Caco-2 (cell line): ENCODE data around the gene THBS2. TPM values are rescaled to one million over a fixed set of nuclear protein-coding genes. Genes with fewer than 3 reads are reported as not detected.
"Not testable (repeated sequence)": the region's sequence is repeated elsewhere in the genome, so short reads cannot be mapped to it uniquely, and the experiment has no call there.

Experiments used
- BruUV-seq: library from RNA; stranded (reverse); fragments of 400-500 nt; replicated peaks from 2 replicates; lab custom pipeline; 2021; lab: Mats Ljungman, UMichigan
- CTCF ChIA-PET: fragments of 300-600 bp; sonication (Branson Sonifier 250); formaldehyde crosslinking; loops from one replicate; lab custom pipeline; 2022; ENCODE audit warnings: antibody characterized with exemption; lab: Charles Lee
- POLR2A ChIA-PET: fragments of 300-600 bp; sonication (Branson Sonifier 250); formaldehyde crosslinking; loops from one replicate; lab custom pipeline; 2022; ENCODE audit warnings: antibody characterized with exemption; lab: Charles Lee
- DNase-seq, 2 experiments: peaks; one replicate each; pipeline versions ENCODE4 v3.0.0 to v3.0.0-alpha.2; 2020 to 2022
- H3K27me3 ChIP-seq: replicated peaks from 2 replicates; pipeline ENCODE4 v1.6.0; 2011; ENCODE audit warnings: low read length; ENCODE audit not compliant: control insufficient read depth, insufficient read depth
- H3K36me3 ChIP-seq: 2 replicates; pipeline ENCODE4 v1.5.1; 2011; ENCODE audit warnings: low read length; ENCODE audit not compliant: control insufficient read depth, insufficient read depth
- H3K4me1 ChIP-seq: fragments of 250-450 bp; sonication (Bioruptor Pico); 2 replicates; pipeline ENCODE4 v1.5.1; 2020; ENCODE audit warnings: mild to moderate bottlenecking
- H3K4me3 ChIP-seq: 2 replicates; pipeline ENCODE4 v1.5.1; 2011; ENCODE audit warnings: low read depth, mild to moderate bottlenecking, control low read depth, low read length
- H3K9me3 ChIP-seq: fragments of 250-450 bp; sonication (Bioruptor Pico); 2 replicates; pipeline ENCODE4 v1.5.1; 2020; ENCODE audit warnings: mild to moderate bottlenecking, moderate library complexity
- H3K27ac Mint-ChIP-seq: one replicate; pipeline ENCODE4 v1.8.0; 2022; ENCODE audit warnings: mixed read lengths; ENCODE audit not compliant: unreplicated experiment
- H3K27me3 Mint-ChIP-seq: one replicate; pipeline ENCODE4 v1.8.0; 2022; ENCODE audit warnings: mixed read lengths; ENCODE audit not compliant: insufficient read depth, unreplicated experiment
- H3K36me3 Mint-ChIP-seq: one replicate; pipeline ENCODE4 v1.8.0; 2022; ENCODE audit warnings: mild to moderate bottlenecking, mixed read lengths; ENCODE audit not compliant: insufficient read depth, unreplicated experiment
- H3K4me1 Mint-ChIP-seq: one replicate; pipeline ENCODE4 v1.8.0; 2022; ENCODE audit warnings: low read depth, mixed read lengths; ENCODE audit not compliant: unreplicated experiment
- H3K4me3 Mint-ChIP-seq: one replicate; pipeline ENCODE4 v1.8.0; 2022; ENCODE audit warnings: mild to moderate bottlenecking, moderate library complexity, mixed read lengths; ENCODE audit not compliant: unreplicated experiment
- H3K9me3 Mint-ChIP-seq: one replicate; pipeline ENCODE4 v1.8.0; 2022; ENCODE audit warnings: mixed read lengths; ENCODE audit not compliant: unreplicated experiment
- CTCF ChIP-seq, 2 experiments: fragments of 200-600 bp in 1 of 2; IDR thresholded peaks; 1 replicate in 1 of 2; 2 replicates in 1 of 2; pipeline versions ENCODE4 v1.5.1 to v1.8.0; 2011 to 2022; ENCODE audit warnings: antibody characterized with exemption in 1 of 2, control low read depth in 1 of 2, inconsistent platforms in 1 of 2, low read depth in 1 of 2, low read length in 1 of 2, mild to moderate bottlenecking in 1 of 2, moderate library complexity in 1 of 2; ENCODE audit not compliant: insufficient read depth in 1 of 2, severe bottlenecking in 1 of 2, unreplicated experiment in 1 of 2
- intact Hi-C: fragments of 100-400 bp; cut with micrococcal nuclease; formaldehyde crosslinking; loops from one replicate; pipeline ENCODE4 v1.10.0; 2022; ENCODE audit not compliant: unreplicated experiment
- total RNA-seq: library from RNA; stranded (reverse); gene quantifications from 2 replicates; pipeline ENCODE4 v1.2.3, GENCODE V29; 2022

Gene THBS2
- total RNA-seq, 1 experiment from 2014 or later = 0.07 TPM

GRCh38 chr6:169271877-169272216 is 18.2 kb upstream of the THBS2 start:
- Mint-ChIP-seq H3K9me3 (no peaks in the 10 kb centered on the region), H3K4me3 (no peak overlapping the region), H3K4me1 (no peaks in the 10 kb centered on the region), H3K36me3 (no peaks in the 10 kb centered on the region), H3K27me3 (peaks cover 3% of the 10 kb centered on the region), H3K27ac (no peak overlapping the region)
- CTCF ChIA-PET = no interaction called here
- BruUV-seq = no TSS peak
- no peak for TF ChIP-seq CTCF (IDR thresholded peaks at IDR 0.05; ENCODE audit: insufficient read depth in 1 of 2, low read depth in 1 of 2, low read length in 1 of 2, severe bottlenecking in 1 of 2, unreplicated experiment in 1 of 2)
- no peak for DNase-seq
- H3K27me3 ChIP-seq = no peaks in the 10 kb centered on the region
- no peaks in the 10 kb centered on the region for H3K36me3 ChIP-seq
- no peak overlapping the region for H3K4me3 ChIP-seq
- H3K9me3 ChIP-seq = no peaks in the 10 kb centered on the region
- H3K4me1 ChIP-seq = no peaks in the 10 kb centered on the region
- intact Hi-C loops = no loop called here
- POLR2A ChIA-PET = no interaction called here

GRCh38 chr6:169271158-169271876 is 17.7 kb upstream of the THBS2 start:
- no peaks in the 10 kb centered on the region for H3K9me3 Mint-ChIP-seq

GRCh38 chr6:169270077-169270380 is 16.4 kb upstream of the THBS2 start:
- H3K9me3 Mint-ChIP-seq, H3K27ac Mint-ChIP-seq, BruUV-seq, H3K36me3 Mint-ChIP-seq, H3K4me3 ChIP-seq, CTCF ChIA-PET, H3K4me3 Mint-ChIP-seq, H3K4me1 Mint-ChIP-seq, intact Hi-C loops, H3K27me3 ChIP-seq, H3K9me3 ChIP-seq, H3K27me3 Mint-ChIP-seq, POLR2A ChIA-PET, DNase-seq, H3K4me1 ChIP-seq, H3K36me3 ChIP-seq: not testable (repeated sequence)

More at GRCh38 chr6:169271158-169271876, 17.7 kb upstream of the THBS2 start:
- Mint-ChIP-seq H3K4me1 (no peaks in the 10 kb centered on the region), H3K36me3 (no peaks in the 10 kb centered on the region), H3K27ac (peak overlapping the region; percentile 50), H3K27me3 (peaks cover 3% of the 10 kb centered on the region), H3K4me3 (no peak overlapping the region)
- Histone ChIP-seq H3K9me3 (no peaks in the 10 kb centered on the region), H3K36me3 (no peaks in the 10 kb centered on the region), H3K4me1 (no peaks in the 10 kb centered on the region), H3K4me3 (no peak overlapping the region), H3K27me3 (no peaks in the 10 kb centered on the region)
- no peak for TF ChIP-seq CTCF (IDR thresholded peaks at IDR 0.05; ENCODE audit: insufficient read depth in 1 of 2, low read depth in 1 of 2, low read length in 1 of 2, severe bottlenecking in 1 of 2, unreplicated experiment in 1 of 2)
- intact Hi-C loops = no loop called here
- ChIA-PET CTCF (interaction anchor here (0.6 kb wide), 1 partner anchor 203 kb away, joined by 3 read pairs; no protein-coding TSS in a partner anchor), POLR2A (no interaction called here)
- DNase-seq = no peak
- BruUV-seq = no TSS peak
